ENCODE measurements around the gene CELSR1. TPM values are rescaled to one million over a fixed set of nuclear protein-coding genes. Genes with fewer than 3 reads are reported as not detected.

CELSR1 gene
- total and polyA plus RNA-seq, 2 of the 13 experiments (the other 11 are each of a cell fraction or from before 2014, with no cell fraction given), result 0.78 to 1.8 TPM

DNA sequence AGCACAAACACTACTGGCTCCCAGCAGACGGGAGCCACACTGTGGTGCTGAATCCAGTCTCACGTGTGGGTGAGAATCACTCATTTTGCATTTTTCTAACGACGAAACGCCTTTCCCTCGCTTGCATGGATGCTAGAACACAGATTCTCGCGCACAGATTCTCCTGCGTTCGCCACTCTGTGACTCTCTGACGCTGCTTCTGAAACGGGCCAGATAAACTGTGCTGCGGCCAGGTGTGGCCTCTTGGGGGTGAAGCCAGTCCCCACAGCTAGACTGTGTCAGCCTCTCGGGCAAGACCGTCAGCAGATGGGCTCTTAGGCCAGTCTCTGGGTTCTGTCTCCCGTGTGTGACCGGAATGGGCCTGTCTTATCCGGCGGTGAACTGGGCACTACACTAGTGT, 157.4 kb downstream of the CELSR1 start (continued):
- TF ChIP-seq REST (IDR thresholded peaks at IDR 0.05; ENCODE audit: borderline replicate concordance in 1 of 2, low read depth in 1 of 2, low read length in 2 of 2), result no peak
- no peak for TF ChIP-seq ZSCAN21 (CRISPR knock-in tag; IDR thresholded peaks at IDR 0.05; ENCODE audit: borderline replicate concordance)
- TF ChIP-seq ZNF121 (CRISPR knock-in tag; IDR thresholded peaks at IDR 0.05), result no peak

DNA sequence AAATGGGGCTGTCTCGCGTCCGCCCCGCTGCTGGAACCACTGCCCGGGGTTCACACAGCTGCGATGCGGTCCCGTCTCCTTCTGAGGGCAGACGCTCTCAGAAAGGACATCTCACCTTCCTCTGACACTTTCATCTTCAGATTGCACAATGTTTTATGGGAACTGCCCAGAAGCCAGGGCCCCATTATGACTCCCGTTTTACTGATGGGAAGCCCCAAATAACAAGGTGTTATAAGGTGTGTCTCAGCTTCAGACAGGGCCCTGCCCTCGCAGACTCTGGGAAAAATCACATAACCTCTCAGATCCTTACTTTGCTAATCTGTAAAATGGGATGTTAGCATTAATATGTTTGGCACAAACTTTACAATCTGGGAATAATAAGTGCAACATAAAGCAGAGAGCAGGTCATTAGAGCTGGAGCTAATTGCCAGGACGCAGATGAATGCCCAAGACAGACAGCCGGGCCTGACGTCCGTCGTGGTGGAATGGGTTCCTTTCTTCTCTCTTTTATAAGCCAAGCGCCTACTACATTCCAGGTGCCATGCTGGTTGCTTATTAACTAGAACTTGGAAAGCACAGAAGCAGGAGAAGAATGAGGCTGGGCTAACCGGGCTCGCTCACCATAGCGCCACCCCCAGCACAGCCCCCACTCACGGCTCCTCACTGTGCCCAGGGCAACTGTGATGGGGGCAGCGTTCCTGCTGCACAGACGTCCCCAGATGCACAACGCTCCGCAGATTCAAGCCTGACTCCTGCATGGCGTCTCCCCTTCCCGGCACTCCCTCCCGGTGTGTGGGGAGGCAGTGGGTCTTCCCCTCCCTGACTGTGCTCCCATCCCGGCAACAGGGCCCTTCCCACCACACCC, 158.1 kb downstream of the CELSR1 start:
- Histone ChIP-seq H3K9ac (ENCODE audit: insufficient read depth, low read depth, low read length) (peak overlapping the region; percentile 80), H3K27ac (ENCODE audit: extremely low read length, insufficient read depth, low read length) (peak overlapping the region; percentile 93), H3K4me2 (ENCODE audit: low read depth, low read length) (peak overlapping the region; percentile 97), H3K4me3 (replicated peaks in 1 of 3; ENCODE audit: insufficient read depth in 1 of 3, low read depth in 2 of 3, low read length in 3 of 3) (peak overlapping the region; percentile 54 to 78 (median 57); a peak in 5 of 6 replicates), H3K9me3 (ENCODE audit: low read length) (0 out of 2 replicates have a peak, but pooled peaks cover 5% of the 10 kb centered on the region), H4K20me1 (ENCODE audit: insufficient read depth, low read length) (no peaks in the 10 kb centered on the region), H3K4me1 (ENCODE audit: insufficient read depth, low read length) (peaks cover 58% of the 10 kb centered on the region), H3K27me3 (ENCODE audit: control insufficient read depth in 1 of 2, insufficient read depth in 2 of 2, low read length in 2 of 2) (no peaks in the 10 kb centered on the region; a peak in 1 of 5 replicates), H3K79me2 (ENCODE audit: insufficient read depth, low read length) (no peaks in the 10 kb centered on the region), H2AFZ (ENCODE audit: low read length) (no peak overlapping the region), H3K36me3 (replicated peaks in 1 of 2; ENCODE audit: control insufficient read depth in 1 of 2, insufficient read depth in 2 of 2, low read length in 2 of 2) (no peaks in the 10 kb centered on the region)
- CTCF ChIA-PET (ENCODE audit: low intra/inter-chr PET ratio, low total read pairs), result no interaction called here
- TSS peak; percentile 87 for BruUV-seq (replicated peaks)
- ATAC-seq, result peak; percentile 51
- intact Hi-C loops (cut with micrococcal nuclease; ENCODE audit: unreplicated experiment) (loop anchor here (5.0 kb wide), 1 partner anchor 63 kb away; no protein-coding TSS in a partner anchor), in situ Hi-C loops (cut with HindIII; ENCODE audit: extremely low pct_ligation_motif_present, low pct_unique_long_range_greater_than_20kb) (no loop called here)
- POLR2A ChIA-PET, result interaction anchor here (1.4 to 2.6 kb wide), 4 partner anchors 9 to 149 kb away, joined by 3 to 9 read pairs (median 6); no protein-coding TSS in a partner anchor
- peak; percentile 84 for FAIRE-seq
- peak; percentile 89 for DNase-seq (ENCODE audit: low spot score)
- under 1% methylated on average over 24 of the region's 29 CpGs for WGBS (ENCODE audit: low lambda C conversion rate)
- no peak for TF ChIP-seq NR2F1 (CRISPR knock-in tag; IDR thresholded peaks at IDR 0.05)
- peak; percentile 61 for TF ChIP-seq ASH2L (IDR thresholded peaks at IDR 0.05; ENCODE audit: insufficient read length, low read depth, low read length)
- no peak for TF ChIP-seq ZNF644 (CRISPR knock-in tag; IDR thresholded peaks at IDR 0.05; ENCODE audit: low read depth)
- TF ChIP-seq MEIS1 (CRISPR knock-in tag; IDR thresholded peaks at IDR 0.05; ENCODE audit: borderline replicate concordance), result no peak
- no peak for TF ChIP-seq NFRKB (IDR thresholded peaks at IDR 0.05)
- TF ChIP-seq, protein P1, sequence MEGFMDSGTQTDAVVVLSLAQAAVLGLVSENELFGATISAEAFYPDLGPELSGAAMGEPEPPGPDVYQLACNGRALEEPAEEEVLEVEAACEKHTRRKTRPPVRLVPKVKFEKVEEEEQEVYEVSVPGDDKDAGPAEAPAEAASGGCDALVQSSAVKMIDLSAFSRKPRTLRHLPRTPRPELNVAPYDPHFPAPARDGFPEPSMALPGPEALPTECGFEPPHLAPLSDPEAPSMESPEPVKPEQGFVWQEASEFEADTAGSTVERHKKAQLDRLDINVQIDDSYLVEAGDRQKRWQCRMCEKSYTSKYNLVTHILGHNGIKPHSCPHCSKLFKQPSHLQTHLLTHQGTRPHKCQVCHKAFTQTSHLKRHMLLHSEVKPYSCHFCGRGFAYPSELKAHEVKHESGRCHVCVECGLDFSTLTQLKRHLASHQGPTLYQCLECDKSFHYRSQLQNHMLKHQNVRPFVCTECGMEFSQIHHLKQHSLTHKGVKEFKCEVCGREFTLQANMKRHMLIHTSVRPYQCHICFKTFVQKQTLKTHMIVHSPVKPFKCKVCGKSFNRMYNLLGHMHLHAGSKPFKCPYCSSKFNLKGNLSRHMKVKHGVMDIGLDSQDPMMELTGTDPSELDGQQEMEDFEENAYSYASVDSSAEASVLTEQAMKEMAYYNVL (CRISPR knock-in tag; IDR thresholded peaks at IDR 0.05; ENCODE audit: borderline replicate concordance), result no peak
- no peak for TF ChIP-seq ZNF713 (CRISPR knock-in tag; IDR thresholded peaks at IDR 0.05)
- TF ChIP-seq PTBP1 (IDR thresholded peaks at IDR 0.05; ENCODE audit: low read depth, low read length, poor library complexity, severe bottlenecking), result no peak
- peak; percentile 65 for TF ChIP-seq TBX2 (CRISPR knock-in tag; IDR thresholded peaks at IDR 0.05; ENCODE audit: borderline replicate concordance)
- no peak for TF ChIP-seq ZNF749 (CRISPR knock-in tag; IDR thresholded peaks at IDR 0.05; ENCODE audit: borderline replicate concordance)
- no peak for TF ChIP-seq ZBTB21 (CRISPR knock-in tag; IDR thresholded peaks at IDR 0.05)
- 0 out of 2 replicates have a peak, but pooled peaks have one; percentile 33 for TF ChIP-seq ETV6 (CRISPR knock-in tag; conservative IDR thresholded peaks at IDR 0.05)
